IMR-90 (cell line): ENCODE data around the gene PDCL3. TPM values are rescaled to one million over a fixed set of nuclear protein-coding genes. Genes with fewer than 3 reads are reported as not detected.

Experiments
- ATAC-seq: fragments of 200-7000 bp; cut with Tn5 transposase; 2 replicates; pipeline ENCODE4 v1.9.1; 2020; ENCODE audit warnings: low read depth, mild to moderate bottlenecking, moderate library complexity
- BruUV-seq: library from RNA; stranded (reverse); fragments of 400-500 nt; replicated peaks from 2 replicates; lab custom pipeline; 2021; lab: Mats Ljungman, UMichigan
- CTCF ChIA-PET: fragments of 300-600 bp; formaldehyde crosslinking; extraction: SDS; loops from one replicate; lab custom pipeline; 2021; ENCODE audit warnings: antibody characterized with exemption; lab: Yijun Ruan, JAX
- POLR2A ChIA-PET: fragments of 300-600 bp; sonication (Branson Sonifier 250); formaldehyde crosslinking; loops from one replicate; lab custom pipeline; 2022; ENCODE audit warnings: antibody characterized with exemption; ENCODE audit not compliant: unreplicated experiment; lab: Charles Lee
- DNase-seq: peaks from one replicate; pipeline ENCODE4 v3.0.0; 2013
- H2AFZ ChIP-seq: replicated peaks from 2 replicates; pipeline ENCODE3; 2013; ENCODE audit warnings: low read length, mild to moderate bottlenecking; ENCODE audit not compliant: poor library complexity
- H2AK5ac ChIP-seq: 2 replicates; pipeline ENCODE4 v1.6.1; 2013; ENCODE audit warnings: low read depth, low read length, inconsistent platforms
- H2AK9ac ChIP-seq: replicated peaks from 2 replicates; pipeline ENCODE3; 2013; ENCODE audit warnings: mild to moderate bottlenecking, low read depth, low read length, moderate library complexity; ENCODE audit not compliant: poor library complexity
- H2BK120ac ChIP-seq: 2 replicates; pipeline ENCODE4 v1.6.1; 2013; ENCODE audit warnings: low read depth, low read length, inconsistent platforms
- H2BK15ac ChIP-seq: 3 replicates; pipeline ENCODE4 v1.6.1; 2013; ENCODE audit warnings: low read depth, low read length, inconsistent platforms
- H2BK20ac ChIP-seq: 2 replicates; pipeline ENCODE4 v1.6.1; 2013; ENCODE audit warnings: low read depth, mild to moderate bottlenecking, inconsistent platforms, low read length, moderate library complexity
- H2BK5ac ChIP-seq: 2 replicates; pipeline ENCODE4 v1.6.1; 2013; ENCODE audit warnings: mild to moderate bottlenecking, low read depth, low read length, inconsistent platforms; ENCODE audit not compliant: poor library complexity, severe bottlenecking
- H3K14ac ChIP-seq: replicated peaks from 2 replicates; pipeline ENCODE4 v1.6.1; 2013; ENCODE audit warnings: low read depth, low read length, inconsistent platforms
- H3K18ac ChIP-seq: 2 replicates; pipeline ENCODE4 v1.6.1; 2013; ENCODE audit warnings: low read depth, low read length, control low read depth
- H3K23ac ChIP-seq: 2 replicates; pipeline ENCODE4 v1.6.1; 2013; ENCODE audit warnings: low read depth, low read length, inconsistent platforms
- H3K27ac ChIP-seq: 2 replicates; pipeline ENCODE4 v1.5.1; 2013; ENCODE audit warnings: mild to moderate bottlenecking, control low read depth, low read length; ENCODE audit not compliant: insufficient read depth
- H3K27me3 ChIP-seq: 2 replicates; pipeline ENCODE4 v1.6.1; 2013; ENCODE audit warnings: low read length; ENCODE audit not compliant: control insufficient read depth, insufficient read depth
- H3K36me3 ChIP-seq: 2 replicates; pipeline ENCODE4 v1.6.1; 2013; ENCODE audit warnings: low read length, mixed read lengths; ENCODE audit not compliant: control insufficient read depth, insufficient read depth
- H3K4ac ChIP-seq: 2 replicates; pipeline ENCODE4 v1.6.1; 2013; ENCODE audit warnings: low read depth, low read length, inconsistent platforms
- H3K4me1 ChIP-seq: 2 replicates; pipeline ENCODE4 v1.6.1; 2013; ENCODE audit warnings: low read length, mixed read lengths; ENCODE audit not compliant: control insufficient read depth, insufficient read depth
- H3K4me2 ChIP-seq: 2 replicates; pipeline ENCODE4 v1.6.1; 2013; ENCODE audit warnings: low read depth, mild to moderate bottlenecking, control low read depth, low read length, moderate library complexity
- H3K4me3 ChIP-seq: 2 replicates; pipeline ENCODE4 v1.5.1; 2013; ENCODE audit warnings: low read depth, mild to moderate bottlenecking, control low read depth, low read length, moderate library complexity; ENCODE audit not compliant: insufficient read depth
- H3K56ac ChIP-seq: 2 replicates; pipeline ENCODE4 v1.6.1; 2013; ENCODE audit warnings: low read length, inconsistent platforms; ENCODE audit not compliant: insufficient read depth; ENCODE audit errors: extremely low read depth
- H3K79me1 ChIP-seq, 2 experiments: 2 replicates each; pipeline ENCODE4 v1.6.1; 2013; ENCODE audit warnings: low read length in 2 of 2, inconsistent platforms in 1 of 2, low read depth in 1 of 2
- H3K9ac ChIP-seq: 2 replicates; pipeline ENCODE4 v1.6.1; 2013; ENCODE audit warnings: low read depth, low read length, control low read depth
- H3K9me1 ChIP-seq: 2 replicates; pipeline ENCODE4 v1.6.1; 2013; ENCODE audit warnings: low read length, inconsistent platforms; ENCODE audit not compliant: insufficient read depth
- H3K9me3 ChIP-seq: 2 replicates; pipeline ENCODE4 v1.6.1; 2013; ENCODE audit warnings: low read length; ENCODE audit not compliant: control insufficient read depth, insufficient read depth
- H4K20me1 ChIP-seq: 2 replicates; pipeline ENCODE4 v1.6.1; 2013; ENCODE audit warnings: low read length, inconsistent platforms; ENCODE audit not compliant: insufficient read depth
- H4K5ac ChIP-seq: 2 replicates; pipeline ENCODE4 v1.6.1; 2013; ENCODE audit warnings: mild to moderate bottlenecking, low read depth, low read length, control low read depth
- H4K8ac ChIP-seq, 2 experiments: 2 replicates each; pipeline ENCODE4 v1.6.1; 2013; ENCODE audit warnings: low read depth in 2 of 2, low read length in 2 of 2, control low read depth in 1 of 2, inconsistent platforms in 1 of 2
- H4K91ac ChIP-seq: 2 replicates; pipeline ENCODE4 v1.6.1; 2013; ENCODE audit warnings: low read depth, low read length, inconsistent platforms; ENCODE audit not compliant: insufficient read depth
- CEBPB ChIP-seq: IDR thresholded peaks from 2 replicates; pipeline ENCODE4 v1.6.1; 2012; ENCODE audit warnings: low read depth, low read length, improper control_type of control experiment
- MAFK ChIP-seq: IDR thresholded peaks from 2 replicates; pipeline ENCODE4 v1.6.1; 2012; ENCODE audit warnings: low read depth, low read length, improper control_type of control experiment
- MAZ ChIP-seq: IDR thresholded peaks from 2 replicates; pipeline ENCODE4 v1.6.1; 2012; ENCODE audit warnings: low read depth, mild to moderate bottlenecking, low read length, improper control_type of control experiment, moderate library complexity, borderline replicate concordance
- RCOR1 ChIP-seq: IDR thresholded peaks from 2 replicates; pipeline ENCODE4 v1.6.1; 2012; ENCODE audit warnings: mild to moderate bottlenecking, low read length, improper control_type of control experiment; ENCODE audit not compliant: insufficient replicate concordance
- WGBS, 2 experiments: methylation state at CpG; one replicate each; pipeline versions ENCODE4 v1.1.5 to v1.1.7; 2013; ENCODE audit warnings: missing lambda C conversion rate in 2 of 2; ENCODE audit not compliant: insufficient read length in 1 of 2; ENCODE audit errors: extremely low coverage in 2 of 2; 5-methylcytosine and 5-hydroxymethylcytosine counted together
- dilution Hi-C: fragments of 300-500 bp; cut with HindIII; formaldehyde crosslinking; loops from one replicate; pipeline ENCODE4 v1.14.3; 2018; ENCODE audit warnings: low sequenced_read_pairs; ENCODE audit not compliant: unreplicated experiment
- in situ Hi-C: fragments of 300-500 bp; cut with MboI; formaldehyde crosslinking; loops from 3 replicates; pipeline ENCODE4 v1.14.3; 2019; ENCODE audit warnings: low sequenced_read_pairs, inconsistent platforms, mixed read lengths
- intact Hi-C: fragments of 100-400 bp; cut with micrococcal nuclease; formaldehyde crosslinking; loops from 2 replicates; pipeline ENCODE4 v1.10.0; 2022
- polyA plus RNA-seq, 3 experiments: library from polyadenylated mRNA; depleted of rRNA; stranded (reverse); fragments of >200 nt; gene quantifications; 2 replicates each; pipeline ENCODE4 v1.2.3, GENCODE V29; 2012; ENCODE audit warnings: low replicate concordance in 1 of 3
- total RNA-seq: library from RNA; depleted of rRNA; stranded (reverse); fragments of >200 nt; gene quantifications from 2 replicates; pipeline ENCODE4 v1.2.3, GENCODE V29; 2012
- TF ChIP-seq, protein P1 (sequence below): fragments of 150-350 bp; IDR thresholded peaks from 2 replicates; pipeline ENCODE4 v1.6.1; 2016; ENCODE audit warnings: low read depth, mild to moderate bottlenecking, low read length, moderate library complexity, borderline replicate concordance

Gene PDCL3
- total and polyA plus RNA-seq, 2 of the 4 experiments (the other 2 are of a cell fraction): 9.5 to 26.4 TPM

DNA sequence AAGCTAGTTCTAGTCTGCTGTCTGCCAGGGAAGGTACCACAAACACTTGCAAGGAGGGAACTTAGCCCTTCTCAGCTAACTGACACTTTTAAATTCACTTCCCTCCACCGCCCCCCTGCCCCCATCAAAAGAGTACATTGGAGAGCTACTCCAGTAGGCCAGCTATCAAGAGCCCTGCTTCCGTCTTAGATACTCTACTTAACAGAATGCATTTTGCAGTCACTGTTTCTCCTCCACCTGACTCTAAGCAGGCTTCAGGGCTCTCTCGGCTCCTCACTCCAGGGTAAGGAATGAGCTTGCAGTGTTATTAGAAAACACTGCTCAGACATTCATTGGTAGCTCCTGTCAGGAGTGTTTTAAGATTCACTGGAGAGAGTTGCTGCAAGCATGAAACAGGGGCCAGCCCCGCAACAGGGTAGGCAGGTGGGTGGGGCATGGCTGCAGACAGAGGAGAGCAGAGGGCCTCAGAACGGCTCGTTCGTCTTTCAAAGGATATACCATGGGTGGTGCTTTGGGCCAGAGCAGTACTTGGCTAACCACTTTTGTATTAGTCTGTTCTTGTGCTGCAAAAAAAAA lies 35.3 kb upstream of the PDCL3 start:
- Histone ChIP-seq H3K14ac (no peak overlapping the region), H3K79me1 (no peaks in the 10 kb centered on the region), H3K4me1 (no peaks in the 10 kb centered on the region), H3K27ac (no peak overlapping the region), H3K18ac (no peak overlapping the region), H4K8ac (no peak overlapping the region), H2AFZ (no peak overlapping the region), H4K20me1 (no peaks in the 10 kb centered on the region), H3K36me3 (no peaks in the 10 kb centered on the region), H2AK5ac (no peak overlapping the region), H4K5ac (no peak overlapping the region), H3K9ac (no peak overlapping the region), H2BK5ac (no peak overlapping the region), H3K23ac (no peak overlapping the region), H3K9me3 (no peaks in the 10 kb centered on the region), H2BK20ac (no peak overlapping the region), H3K27me3 (no peaks in the 10 kb centered on the region; the same call in 1 of the 2 replicates), H3K4me2 (no peak overlapping the region), H4K91ac (no peak overlapping the region), H2AK9ac (no peak overlapping the region), H3K56ac (no peak overlapping the region), H3K4ac (no peak overlapping the region), H3K4me3 (no peak overlapping the region), H3K9me1 (no peaks in the 10 kb centered on the region), H2BK15ac (no peak overlapping the region), H2BK120ac (no peak overlapping the region)
- dilution Hi-C loops: no loop called here
- DNase-seq (no peak), ATAC-seq (no peak)
- POLR2A ChIA-PET: no interaction called here
- in situ Hi-C loops: no loop called here
- no TSS peak for BruUV-seq
- intact Hi-C loops: no loop called here
- CTCF ChIA-PET: interaction anchor here (1.3 kb wide), 1 partner anchor 12 kb away, joined by 3 read pairs; no protein-coding TSS in a partner anchor
- 40% methylated on average over 1 of the region's 7 CpGs; no CpG with 5 or more reads in 1 of the 2 experiments for WGBS, 2 experiments
- TF ChIP-seq MAFK (no peak), CEBPB (no peak), RCOR1 (no peak), MAZ (no peak)
- TF ChIP-seq, protein P1, sequence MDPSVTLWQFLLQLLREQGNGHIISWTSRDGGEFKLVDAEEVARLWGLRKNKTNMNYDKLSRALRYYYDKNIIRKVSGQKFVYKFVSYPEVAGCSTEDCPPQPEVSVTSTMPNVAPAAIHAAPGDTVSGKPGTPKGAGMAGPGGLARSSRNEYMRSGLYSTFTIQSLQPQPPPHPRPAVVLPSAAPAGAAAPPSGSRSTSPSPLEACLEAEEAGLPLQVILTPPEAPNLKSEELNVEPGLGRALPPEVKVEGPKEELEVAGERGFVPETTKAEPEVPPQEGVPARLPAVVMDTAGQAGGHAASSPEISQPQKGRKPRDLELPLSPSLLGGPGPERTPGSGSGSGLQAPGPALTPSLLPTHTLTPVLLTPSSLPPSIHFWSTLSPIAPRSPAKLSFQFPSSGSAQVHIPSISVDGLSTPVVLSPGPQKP: no peak
